ENCODE measurements around the gene CNTNAP2.

- TF ChIP-seq SUZ12 (IDR thresholded peaks at IDR 0.05) (no peak), ELF4 (IDR thresholded peaks at IDR 0.05) (no peak), SP1 (IDR thresholded peaks at IDR 0.05) (no peak), PKNOX1 (IDR thresholded peaks at IDR 0.05) (no peak), CTBP1 (IDR thresholded peaks at IDR 0.05; ENCODE audit: borderline replicate concordance) (no peak), HDGF (IDR thresholded peaks at IDR 0.05; ENCODE audit: borderline replicate concordance) (no peak), FOXK2 (IDR thresholded peaks at IDR 0.05) (no peak), ZNF384 (IDR thresholded peaks at IDR 0.05) (no peak), BHLHE40 (IDR thresholded peaks at IDR 0.05; ENCODE audit: borderline replicate concordance) (no peak), L3MBTL2 (conservative IDR thresholded peaks at IDR 0.05) (no peak), FOXM1 (IDR thresholded peaks at IDR 0.05; ENCODE audit: borderline replicate concordance) (no peak), FOXA1 (IDR thresholded peaks at IDR 0.05) (no peak)
Measured at GRCh38 chr7:148382596-148382995, 2266.0 kb downstream of the CNTNAP2 start.
